Kidney epithelial cell (primary cell): Measurements from ENCODE around the gene LRRC27. TPM values are rescaled to one million over a fixed set of nuclear protein-coding genes. Genes with fewer than 3 reads are reported as not detected.

Source experiments
- DNase-seq: peaks from one replicate; pipeline ENCODE4 v3.0.0-alpha.2; 2010; ENCODE audit warnings: low read depth
- H3K27me3 ChIP-seq: 2 replicates; pipeline ENCODE4 v1.6.0; 2011; ENCODE audit warnings: low read length; ENCODE audit not compliant: control insufficient read depth, insufficient read depth
- H3K36me3 ChIP-seq: 2 replicates; pipeline ENCODE4 v1.5.1; 2011; ENCODE audit warnings: low read length; ENCODE audit not compliant: control insufficient read depth, insufficient read depth
- H3K4me3 ChIP-seq: 2 replicates; pipeline ENCODE4 v1.5.1; 2011; ENCODE audit warnings: low read depth, mild to moderate bottlenecking, control low read depth, low read length
- total RNA-seq: library from RNA; depleted of rRNA; stranded (reverse); fragments of >200 nt; gene quantifications from 2 replicates; pipeline ENCODE4 v1.2.3, GENCODE V29; 2015
- TF ChIP-seq, protein P1 (sequence below): IDR thresholded peaks from 2 replicates; pipeline ENCODE4 v1.5.1; 2011; ENCODE audit warnings: mild to moderate bottlenecking, moderate library complexity, low read length, control low read depth, inconsistent platforms; ENCODE audit not compliant: insufficient read depth, poor library complexity, severe bottlenecking

LRRC27 gene
- total RNA-seq, 1 donor from 2014 or later, result 13.3 TPM

DNA sequence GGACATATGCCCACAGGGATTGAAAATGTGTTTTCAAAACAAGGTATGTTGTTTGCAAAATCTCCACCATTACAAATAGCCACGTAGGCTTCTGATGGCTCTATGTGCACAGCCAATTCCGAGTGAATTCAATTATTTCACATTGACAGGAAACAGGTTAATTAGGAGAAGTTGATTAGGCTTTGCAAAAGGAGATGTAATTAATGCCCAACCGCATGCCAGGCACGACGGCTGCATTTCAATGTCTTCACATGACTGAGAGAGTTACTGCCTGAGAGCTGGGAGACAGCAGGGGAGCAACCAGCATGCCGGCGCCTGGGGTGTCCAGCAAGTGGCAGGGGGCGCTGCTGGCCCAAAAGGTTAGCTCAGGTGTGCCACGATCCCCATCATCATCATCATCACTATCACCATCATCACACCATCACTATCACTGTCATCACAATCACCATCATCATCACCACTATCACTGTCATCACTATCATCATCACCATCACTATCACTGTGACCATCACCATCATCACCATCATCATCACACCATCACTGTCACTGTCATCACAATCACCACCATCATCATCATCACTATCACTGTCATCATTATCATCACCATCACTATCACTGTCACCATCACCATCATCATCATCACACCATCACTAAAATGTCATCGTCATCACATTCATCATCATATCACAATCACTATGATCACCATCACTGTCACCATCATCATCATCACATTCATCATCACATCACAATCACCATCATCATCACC, 95.2 kb downstream of the LRRC27 start:
- Histone ChIP-seq H3K27me3 (peaks cover under 1% of the 10 kb centered on the region), H3K4me3 (no peak overlapping the region), H3K36me3 (no peaks in the 10 kb centered on the region)
- no peak for DNase-seq
- TF ChIP-seq, protein P1, sequence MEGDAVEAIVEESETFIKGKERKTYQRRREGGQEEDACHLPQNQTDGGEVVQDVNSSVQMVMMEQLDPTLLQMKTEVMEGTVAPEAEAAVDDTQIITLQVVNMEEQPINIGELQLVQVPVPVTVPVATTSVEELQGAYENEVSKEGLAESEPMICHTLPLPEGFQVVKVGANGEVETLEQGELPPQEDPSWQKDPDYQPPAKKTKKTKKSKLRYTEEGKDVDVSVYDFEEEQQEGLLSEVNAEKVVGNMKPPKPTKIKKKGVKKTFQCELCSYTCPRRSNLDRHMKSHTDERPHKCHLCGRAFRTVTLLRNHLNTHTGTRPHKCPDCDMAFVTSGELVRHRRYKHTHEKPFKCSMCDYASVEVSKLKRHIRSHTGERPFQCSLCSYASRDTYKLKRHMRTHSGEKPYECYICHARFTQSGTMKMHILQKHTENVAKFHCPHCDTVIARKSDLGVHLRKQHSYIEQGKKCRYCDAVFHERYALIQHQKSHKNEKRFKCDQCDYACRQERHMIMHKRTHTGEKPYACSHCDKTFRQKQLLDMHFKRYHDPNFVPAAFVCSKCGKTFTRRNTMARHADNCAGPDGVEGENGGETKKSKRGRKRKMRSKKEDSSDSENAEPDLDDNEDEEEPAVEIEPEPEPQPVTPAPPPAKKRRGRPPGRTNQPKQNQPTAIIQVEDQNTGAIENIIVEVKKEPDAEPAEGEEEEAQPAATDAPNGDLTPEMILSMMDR, result peak; percentile 1

DNA sequence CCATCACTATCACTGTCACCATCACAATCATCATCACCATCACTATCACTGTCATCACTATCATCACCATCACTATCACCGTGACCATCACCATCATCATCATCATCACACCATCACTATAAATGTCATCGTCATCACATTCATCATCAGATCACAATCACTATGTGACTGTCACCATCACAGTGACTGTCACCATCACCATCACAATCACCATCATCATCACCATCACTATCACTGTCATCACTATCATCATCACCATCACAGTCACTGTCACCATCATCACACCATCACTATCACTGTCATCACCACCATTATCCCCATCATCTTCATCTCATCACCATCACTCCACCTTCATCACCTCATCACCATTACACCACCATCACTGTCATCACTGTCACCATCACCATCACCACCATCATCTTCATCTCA, 96.0 kb downstream of the LRRC27 start:
- H3K36me3 ChIP-seq, result no peaks in the 10 kb centered on the region
- no peak overlapping the region for H3K4me3 ChIP-seq
- peaks cover 2% of the 10 kb centered on the region for H3K27me3 ChIP-seq
- no peak for DNase-seq
- TF ChIP-seq, protein P1, result no peak

DNA sequence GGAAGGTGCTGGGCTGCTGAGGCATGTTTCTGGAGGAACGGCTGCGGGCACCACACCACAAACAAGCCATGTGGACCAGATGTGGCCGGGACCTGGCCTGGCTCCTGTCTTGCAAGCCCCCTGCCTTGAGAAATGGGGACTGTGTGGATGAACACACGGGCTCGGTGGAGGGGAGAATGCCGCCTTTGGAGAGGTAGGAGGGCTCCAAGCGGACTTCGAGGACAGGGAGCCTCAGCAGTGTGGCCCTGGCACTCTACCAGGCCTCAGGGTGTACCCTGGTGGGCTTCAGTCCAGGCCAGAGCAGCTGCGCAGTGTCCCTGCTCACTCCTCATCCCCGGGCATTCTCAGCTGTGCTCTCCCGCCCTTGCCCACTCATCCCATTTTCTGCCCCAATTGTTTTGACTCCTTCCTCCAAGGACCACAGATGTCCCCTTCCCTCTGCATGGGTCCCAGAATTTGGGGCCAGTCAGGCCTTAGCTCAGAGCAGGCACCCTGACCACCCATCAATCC, 96.5 kb downstream of the LRRC27 start:
- Histone ChIP-seq H3K4me3 (no peak overlapping the region), H3K36me3 (no peaks in the 10 kb centered on the region), H3K27me3 (peaks cover 2% of the 10 kb centered on the region)
- TF ChIP-seq, protein P1, result no peak
- no peak for DNase-seq

Other genes with a start within 250 kb of the LRRC27 start
- gene DPYSL4, start 145.2 kb upstream of the LRRC27 start, total RNA-seq, result 15.3 and 21.5 TPM in 2 replicates
- gene STK32C, start 24.2 kb upstream of the LRRC27 start, total RNA-seq, result 12.2 and 14.9 TPM in 2 replicates
- gene PWWP2B, start 65.0 kb downstream of the LRRC27 start, total RNA-seq, result 25.2 and 27.1 TPM in 2 replicates
- 45.1 and 47.7 TPM in 2 replicates for gene INPP5A, start 205.6 kb downstream of the LRRC27 start, total RNA-seq